DOHH2 (cell line): ENCODE results near the gene DENND1A.

Source experiments
- H3F3A ChIP-seq: fragments of 200-600 bp; sonication (generic), shearing (Covaris generic); 2 replicates; pipeline ENCODE4 v1.6.0; 2016; ENCODE audit warnings: antibody characterized with exemption, mild to moderate bottlenecking; ENCODE audit not compliant: control insufficient read depth, insufficient read depth
- H3K27ac ChIP-seq: fragments of 200-600 bp; sonication (generic); 2 replicates; pipeline ENCODE4 v1.5.1; 2014; ENCODE audit warnings: low read depth, mild to moderate bottlenecking, low read length, moderate library complexity
- H3K27me3 ChIP-seq: fragments of 200-600 bp; sonication (generic); 2 replicates; pipeline ENCODE4 v1.6.1; 2014; ENCODE audit warnings: mild to moderate bottlenecking, low read length, mixed read lengths; ENCODE audit not compliant: control insufficient read depth
- H3K36me3 ChIP-seq: fragments of 200-600 bp; sonication (generic); 2 replicates; pipeline ENCODE4 v1.6.1; 2014; ENCODE audit warnings: mild to moderate bottlenecking, low read length, moderate library complexity, mixed read lengths; ENCODE audit not compliant: control insufficient read depth
- H3K4me1 ChIP-seq: fragments of 200-600 bp; sonication (generic); 2 replicates; pipeline ENCODE4 v1.6.1; 2014; ENCODE audit warnings: mild to moderate bottlenecking, low read length, mixed read lengths; ENCODE audit not compliant: control insufficient read depth
- H3K4me2 ChIP-seq: fragments of 200-600 bp; sonication (generic); 2 replicates; pipeline ENCODE4 v1.6.0; 2014; ENCODE audit warnings: mild to moderate bottlenecking, low read length, moderate library complexity
- H3K4me3 ChIP-seq: fragments of 200-600 bp; sonication (generic); 2 replicates; pipeline ENCODE4 v1.5.1; 2014; ENCODE audit warnings: mild to moderate bottlenecking, low read length, mixed read lengths
- H3K79me2 ChIP-seq: fragments of 200-600 bp; sonication (generic); 2 replicates; pipeline ENCODE4 v1.6.1; 2014; ENCODE audit warnings: mild to moderate bottlenecking, low read length, mixed read lengths; ENCODE audit not compliant: control insufficient read depth
- H3K9me2 ChIP-seq: fragments of 200-600 bp; sonication (generic); replicated peaks from 2 replicates; pipeline ENCODE4 v1.6.1; 2014; ENCODE audit warnings: mild to moderate bottlenecking, low read length, mixed read lengths; ENCODE audit not compliant: control insufficient read depth
- H3K9me3 ChIP-seq: fragments of 200-600 bp; sonication (generic); 2 replicates; pipeline ENCODE4 v1.6.1; 2014; ENCODE audit warnings: antibody characterized with exemption, low read length, mixed read lengths; ENCODE audit not compliant: control insufficient read depth, insufficient read depth
- H4K20me1 ChIP-seq: fragments of 200-600 bp; sonication (generic); 2 replicates; pipeline ENCODE4 v1.6.0; 2014; ENCODE audit warnings: low read depth, mild to moderate bottlenecking, antibody characterized with exemption, low read length, moderate library complexity; ENCODE audit not compliant: control insufficient read depth, insufficient read depth
- CTCF ChIP-seq: fragments of 200-600 bp; sonication (generic); IDR thresholded peaks from one replicate; pipeline ENCODE4 v1.5.1; 2014; ENCODE audit warnings: antibody characterized with exemption, mild to moderate bottlenecking, low read depth, low read length; ENCODE audit not compliant: poor library complexity, severe bottlenecking
- EZH2phosphoT487 ChIP-seq: fragments of 200-600 bp; sonication (generic); IDR thresholded peaks from 2 replicates; pipeline ENCODE4 v1.6.1; 2017; ENCODE audit warnings: borderline replicate concordance, mild to moderate bottlenecking, antibody characterized with exemption, low read length, moderate library complexity, mixed read lengths

DENND1A gene

DNA sequence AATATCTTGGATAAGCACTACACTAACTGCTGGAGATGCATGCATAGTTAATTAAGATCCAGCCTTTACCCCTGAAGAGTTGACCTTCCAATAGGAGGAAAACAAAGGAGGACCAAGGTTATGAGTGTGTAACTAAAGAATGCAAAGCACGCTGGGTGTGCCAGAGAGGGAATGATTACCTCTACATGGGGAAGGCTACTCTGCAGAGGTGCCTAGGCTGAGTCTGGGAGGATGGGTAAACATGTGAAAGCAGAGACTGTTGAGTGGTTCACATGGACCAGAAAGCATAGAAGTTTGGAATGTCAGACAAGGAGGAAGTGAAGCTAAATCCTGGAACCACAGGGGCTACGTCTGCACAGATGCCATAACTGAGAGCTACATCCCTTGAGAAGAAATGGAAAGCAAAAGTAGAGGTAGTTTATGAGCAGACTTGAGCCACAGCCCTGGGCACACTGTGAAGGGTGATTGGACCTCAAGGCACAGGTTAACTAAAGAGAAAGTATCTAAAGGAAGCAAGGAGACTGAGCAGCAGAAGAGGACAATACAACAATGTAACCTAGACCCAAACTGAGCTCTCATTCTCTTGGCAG is 176.2 kb downstream of the DENND1A start:
- Histone ChIP-seq H3K9me2 (no peaks in the 10 kb centered on the region), H3F3A (no peaks in the 10 kb centered on the region), H3K27ac (no peak overlapping the region), H3K4me2 (no peak overlapping the region), H3K27me3 (no peaks in the 10 kb centered on the region), H3K9me3 (no peaks in the 10 kb centered on the region), H4K20me1 (no peaks in the 10 kb centered on the region), H3K4me3 (no peak overlapping the region), H3K36me3 (no peaks in the 10 kb centered on the region), H3K79me2 (no peaks in the 10 kb centered on the region), H3K4me1 (peaks cover 18% of the 10 kb centered on the region)
- no peak for TF ChIP-seq EZH2phosphoT487
- TF ChIP-seq CTCF = no peak

- Histone ChIP-seq H4K20me1 (no peaks in the 10 kb centered on the region), H3K4me3 (no peak overlapping the region), H3K9me2 (no peaks in the 10 kb centered on the region), H3F3A (no peaks in the 10 kb centered on the region), H3K79me2 (no peaks in the 10 kb centered on the region), H3K36me3 (no peaks in the 10 kb centered on the region), H3K27me3 (no peaks in the 10 kb centered on the region), H3K4me2 (no peak overlapping the region), H3K4me1 (peaks cover 18% of the 10 kb centered on the region), H3K9me3 (no peaks in the 10 kb centered on the region), H3K27ac (no peak overlapping the region)
- TF ChIP-seq EZH2phosphoT487 (no peak), CTCF (no peak)
Measured at GRCh38 chr9:123753016-123753415, 176.9 kb downstream of the DENND1A start.

DNA sequence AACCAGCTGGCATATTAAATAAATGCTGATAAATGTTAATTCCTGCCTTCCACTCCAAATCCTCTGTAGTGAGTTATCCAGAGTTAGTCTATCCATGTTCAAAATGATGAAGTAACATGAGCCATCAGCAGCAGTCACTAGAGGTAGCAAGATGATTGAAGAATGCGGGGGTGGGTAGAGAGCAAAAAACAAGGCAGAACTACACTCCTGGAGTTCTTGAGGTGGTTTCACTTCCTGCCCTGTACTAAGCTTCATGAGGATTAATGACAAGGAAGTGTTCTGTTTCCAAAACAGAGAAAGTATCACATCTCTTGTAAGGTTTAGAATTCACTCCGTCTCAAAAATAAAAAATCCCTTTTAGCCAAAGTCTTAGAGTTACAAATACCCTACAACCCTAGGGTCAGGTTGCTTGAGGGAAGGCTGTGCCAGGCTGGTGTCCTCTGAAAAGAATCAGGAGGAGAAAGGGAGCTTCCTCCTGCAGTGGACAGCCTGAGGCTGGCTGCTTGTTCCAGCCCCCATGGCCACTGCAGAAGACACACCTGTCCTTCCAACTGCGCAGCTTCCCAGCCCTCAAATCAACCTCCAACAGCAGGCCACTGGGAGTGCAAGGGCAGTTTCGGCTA is 180.2 kb downstream of the DENND1A start:
- Histone ChIP-seq H3K4me2 (peak overlapping the region; percentile 51), H3K4me3 (peak overlapping the region; percentile 23), H3K27me3 (no peaks in the 10 kb centered on the region), H3K36me3 (no peaks in the 10 kb centered on the region), H3K9me2 (no peaks in the 10 kb centered on the region), H4K20me1 (no peaks in the 10 kb centered on the region), H3K27ac (peak overlapping the region; percentile 20; the same call in 1 of the 2 replicates), H3K9me3 (no peaks in the 10 kb centered on the region), H3K4me1 (peaks cover 18% of the 10 kb centered on the region), H3K79me2 (no peaks in the 10 kb centered on the region), H3F3A (no peaks in the 10 kb centered on the region)
- no peak for TF ChIP-seq EZH2phosphoT487
- no peak for TF ChIP-seq CTCF
